AG20443 (cell line): ENCODE data around the gene SPON1.

ENCODE experiments used
- DNase-seq: peaks from one replicate; pipeline ENCODE4 v3.0.0; 2012; ENCODE audit warnings: low spot score, mixed read lengths

The SPON1 gene

GRCh38 chr11:14190992-14191778 is 228.7 kb downstream of the SPON1 start:
- no peak for DNase-seq

DNA sequence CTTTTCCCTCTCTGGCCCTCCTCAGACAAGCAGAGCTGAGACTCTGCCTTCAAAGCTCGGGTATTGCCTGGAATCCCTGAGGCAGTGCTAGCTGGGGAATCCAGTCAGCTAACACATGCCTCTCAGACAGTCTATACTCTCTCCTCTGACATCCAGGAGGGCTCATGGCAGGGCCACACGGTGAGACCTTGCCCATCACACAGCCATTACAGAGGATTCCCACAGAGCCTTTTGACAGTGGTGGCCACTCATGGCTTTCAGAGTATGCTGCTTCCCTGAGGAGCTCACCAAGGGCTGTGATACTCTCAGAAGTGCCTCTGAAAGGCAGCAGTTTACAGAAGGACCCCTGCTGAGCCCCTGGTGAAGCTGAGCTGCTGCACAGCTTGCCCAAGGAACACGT is 231.1 kb downstream of the SPON1 start:
- no peak for DNase-seq

DNA sequence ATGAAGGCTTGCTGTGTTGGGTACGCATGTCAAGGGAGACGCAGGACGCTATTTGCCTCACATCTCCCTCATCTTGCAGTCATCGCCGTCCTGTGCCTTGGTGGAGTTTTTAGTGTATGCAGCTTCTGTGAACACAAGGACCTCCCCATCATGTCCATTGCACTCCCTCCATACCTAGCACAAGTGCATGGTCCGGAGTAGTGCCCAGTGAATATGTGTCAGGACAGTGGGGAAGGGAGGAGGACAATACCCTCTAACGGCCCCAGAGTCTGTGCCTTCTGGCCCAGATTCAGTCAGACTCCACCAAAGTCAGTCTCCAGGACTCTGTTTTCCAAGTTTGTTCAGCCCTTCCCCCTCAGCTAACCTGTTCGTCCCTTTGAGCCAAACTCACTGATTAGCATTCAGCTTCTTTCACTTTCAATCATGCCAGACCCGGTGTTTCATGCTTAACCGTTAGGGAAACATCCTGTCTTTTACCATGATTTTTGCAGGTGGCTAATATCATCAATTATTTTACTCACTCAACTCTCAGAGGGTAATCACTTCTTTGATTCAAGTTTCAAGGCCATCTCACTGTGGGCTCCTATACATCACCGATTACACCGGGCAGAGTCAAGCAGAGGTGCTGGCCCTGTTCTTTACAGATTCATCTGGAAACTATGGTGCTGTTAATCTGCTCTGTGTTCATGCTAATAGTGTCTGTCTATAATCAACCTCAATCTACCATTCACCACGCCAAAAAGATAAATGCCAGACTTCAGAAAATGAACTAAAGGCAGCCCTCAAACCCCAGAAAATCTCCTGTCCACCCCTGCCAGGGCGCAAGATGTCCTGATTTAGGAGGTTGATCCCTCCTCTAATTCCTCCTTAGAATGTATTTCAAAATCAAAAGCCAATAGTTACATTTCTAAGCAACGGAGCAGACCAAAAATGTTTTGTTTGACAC is 240.0 kb downstream of the SPON1 start:
- no peak for DNase-seq

DNA sequence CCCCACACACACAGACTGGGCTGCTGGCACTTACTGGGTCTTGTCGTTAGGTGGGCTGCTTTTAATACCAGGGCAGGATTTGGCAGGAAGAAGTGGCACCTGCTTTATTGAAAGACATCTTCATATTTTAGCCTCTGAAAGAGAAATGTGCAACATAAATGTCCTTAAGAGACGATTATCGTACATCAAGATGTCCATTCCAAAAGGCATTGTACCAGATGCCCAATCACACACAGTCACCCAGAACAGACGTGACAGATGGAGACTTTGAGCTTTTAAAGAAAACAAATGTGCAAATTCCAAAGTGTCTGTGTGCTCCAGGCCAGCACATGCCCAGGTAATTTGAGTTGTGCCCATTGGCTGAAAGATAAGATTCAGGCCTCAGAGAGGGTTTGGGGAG is 240.8 kb downstream of the SPON1 start:
- DNase-seq = no peak

- DNase-seq = no peak
These were observed 250.5 kb downstream of the SPON1 start for GRCh38 chr11:14212986-14213385.

DNA sequence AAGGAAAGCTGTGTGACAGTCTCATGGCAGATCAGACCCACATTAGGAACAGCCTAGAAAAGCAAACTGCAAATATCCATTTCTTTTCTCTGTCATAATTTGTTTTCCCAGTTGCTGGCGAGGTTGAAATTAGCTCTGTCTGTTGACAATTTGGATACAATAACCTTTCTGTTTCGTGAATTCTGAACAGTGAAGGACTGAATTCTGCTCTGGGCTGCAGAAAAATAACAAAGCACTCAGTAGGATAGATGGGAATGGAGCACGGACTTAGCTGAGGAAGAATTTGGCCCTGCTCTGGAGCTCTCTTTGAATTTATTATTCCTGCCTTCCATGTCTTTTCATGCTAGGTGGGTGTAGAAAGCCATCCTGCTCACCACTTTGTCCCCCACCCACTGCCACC is 256.2 kb downstream of the SPON1 start:
- no peak for DNase-seq

DNA sequence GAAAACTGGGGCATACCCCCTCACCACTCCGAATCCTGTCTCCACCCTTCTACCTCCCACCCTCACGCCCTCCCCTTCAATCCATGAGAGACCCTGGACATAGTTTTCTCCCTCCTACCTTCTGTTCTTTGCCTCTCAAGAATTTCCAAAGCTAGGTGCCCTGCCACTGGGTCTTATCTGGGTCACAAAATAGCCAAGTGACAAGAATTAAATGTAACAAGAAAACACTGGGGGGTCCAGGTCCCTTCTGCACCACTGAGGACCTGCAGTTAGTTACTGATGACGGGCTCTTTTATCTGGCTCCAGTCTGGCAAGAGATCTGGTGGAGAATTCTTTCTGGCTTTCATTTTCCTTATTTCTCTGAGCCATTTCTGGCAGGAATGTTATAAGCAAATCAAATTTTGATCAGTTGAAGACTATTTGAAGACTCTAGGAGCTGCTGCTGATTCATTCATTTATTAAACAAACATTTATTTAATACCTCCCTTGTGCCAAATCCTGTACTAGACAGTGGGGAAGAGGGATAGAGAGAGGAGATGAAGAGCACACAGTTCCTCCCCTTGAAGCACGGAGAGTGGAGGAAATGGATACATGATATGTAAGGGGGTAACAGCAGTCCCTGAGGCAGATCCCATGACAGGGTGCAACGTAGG is 261.2 kb downstream of the SPON1 start:
- DNase-seq = no peak

DNA sequence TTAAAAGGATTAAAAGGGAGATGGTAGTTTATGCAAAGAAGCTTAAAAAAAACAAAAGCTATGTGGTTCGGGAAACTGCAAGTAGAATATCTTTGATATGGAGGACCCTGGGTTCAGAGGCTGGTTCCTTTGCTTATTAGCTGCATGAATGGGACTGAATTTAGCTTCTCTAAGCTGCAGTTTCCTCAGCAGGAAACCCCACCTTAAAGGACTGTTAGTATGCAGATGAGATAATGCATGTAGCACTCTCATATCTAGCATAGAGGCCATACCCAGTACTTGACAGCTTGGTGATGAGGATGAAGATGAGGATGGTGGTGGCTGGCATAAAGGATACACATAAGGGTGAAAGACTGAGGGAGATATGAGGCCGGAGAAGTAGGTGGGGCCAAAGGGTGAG is 261.9 kb downstream of the SPON1 start:
- DNase-seq = no peak

- DNase-seq = no peak
These were observed 263.1 kb downstream of the SPON1 start for GRCh38 chr11:14225666-14226065.

DNA sequence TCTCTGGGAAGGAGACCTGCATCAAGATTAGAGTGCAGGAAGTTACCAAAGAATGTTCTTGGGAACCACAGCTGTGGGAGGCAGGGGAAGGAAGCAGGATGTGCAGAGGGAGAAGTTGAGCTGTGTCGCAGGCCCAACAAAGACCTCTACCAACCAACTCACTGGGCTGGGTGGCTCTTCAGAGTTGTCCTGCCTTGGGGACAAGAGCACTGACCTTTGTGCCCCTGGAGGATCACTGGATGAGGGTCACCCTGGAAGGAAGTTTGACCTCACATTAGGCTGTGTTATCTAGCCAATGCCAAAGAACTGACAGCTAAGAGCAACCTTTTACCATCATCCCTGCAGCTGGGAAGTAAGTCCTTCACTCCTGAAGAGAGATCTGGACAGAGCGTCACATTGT is 265.8 kb downstream of the SPON1 start:
- DNase-seq = no peak

GRCh38 chr11:14229472-14229871 is 266.9 kb downstream of the SPON1 start:
- no peak for DNase-seq

GRCh38 chr11:14230407-14230806 is 267.9 kb downstream of the SPON1 start:
- no peak for DNase-seq

DNA sequence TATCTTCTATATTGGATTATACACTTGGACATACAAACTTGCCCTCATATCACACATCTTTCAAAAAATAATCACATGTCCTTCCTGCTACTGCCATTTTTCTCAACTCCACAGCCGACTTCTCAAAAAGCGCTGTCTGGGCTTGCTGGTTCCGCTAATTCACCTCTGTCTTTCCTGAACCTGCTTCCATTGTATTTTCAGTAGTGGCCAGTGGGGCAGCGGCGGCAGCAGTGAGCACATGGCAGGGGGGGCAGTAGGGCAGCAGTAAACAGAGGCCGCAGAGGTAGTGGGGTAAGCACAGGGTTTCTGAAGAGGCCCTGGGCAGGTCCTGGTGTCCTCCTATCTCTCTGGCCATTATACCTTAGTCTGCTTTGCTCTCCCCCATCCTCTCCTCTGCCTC is 270.1 kb downstream of the SPON1 start:
- DNase-seq = no peak

DNA sequence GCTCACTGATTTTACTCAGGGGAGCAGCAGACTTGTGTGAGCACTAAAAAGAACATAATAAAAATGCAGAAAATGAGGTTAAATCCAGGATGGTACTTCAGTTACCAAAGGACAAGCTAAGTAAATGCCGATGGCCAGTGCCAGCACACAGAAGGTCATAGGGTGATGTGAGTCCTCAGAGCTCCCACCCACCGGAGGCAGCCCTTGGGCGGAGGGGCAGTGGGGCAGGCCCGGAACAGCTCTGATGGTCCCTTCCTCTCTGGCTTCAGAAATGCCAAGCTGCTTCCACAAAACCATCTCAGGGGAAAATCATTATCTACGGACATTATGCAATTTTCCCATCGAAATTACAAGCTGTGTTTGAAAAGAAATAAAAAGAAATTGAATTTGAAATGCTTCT is 271.9 kb downstream of the SPON1 start:
- DNase-seq = no peak

GRCh38 chr11:14235701-14236100 is 273.2 kb downstream of the SPON1 start:
- DNase-seq = no peak

GRCh38 chr11:14237444-14237961 is 275.0 kb downstream of the SPON1 start:
- no peak for DNase-seq

DNA sequence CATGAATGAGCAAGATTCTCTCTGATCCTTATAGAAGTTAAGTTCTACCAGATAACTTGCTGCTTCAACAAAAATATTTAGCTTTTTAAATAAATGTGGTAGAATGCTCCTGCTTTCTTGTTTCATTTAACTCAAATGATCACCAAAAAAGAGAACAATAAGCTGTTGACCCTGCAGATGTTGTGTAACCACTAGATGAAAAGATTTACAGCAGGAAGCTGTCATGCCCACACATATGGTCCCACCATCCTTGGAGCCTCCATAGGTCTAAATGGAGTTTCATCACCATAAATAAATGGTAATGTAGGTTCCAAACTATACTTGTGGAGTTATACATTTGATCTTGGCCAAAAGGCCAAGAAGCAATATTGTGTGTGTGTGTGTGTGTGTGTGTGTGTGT is 277.7 kb downstream of the SPON1 start:
- DNase-seq = no peak

DNA sequence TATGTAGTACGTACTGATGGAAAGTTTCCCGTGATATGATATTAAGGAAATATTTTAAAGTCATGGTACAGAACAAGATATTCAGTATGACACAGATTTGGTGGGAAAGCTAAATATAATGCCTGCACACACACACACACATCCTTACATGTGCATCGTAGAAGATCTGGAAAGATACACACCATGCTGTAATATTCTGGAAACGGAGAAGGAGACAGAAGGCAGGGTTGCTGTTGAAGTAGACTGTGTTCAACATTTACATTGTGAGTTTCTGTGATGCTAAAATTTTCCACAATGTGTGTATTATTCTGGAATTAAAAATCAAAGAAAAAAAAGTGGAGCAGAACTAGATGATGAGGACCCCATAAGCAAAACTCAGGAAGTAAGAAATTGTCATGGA is 278.4 kb downstream of the SPON1 start:
- DNase-seq = no peak

DNA sequence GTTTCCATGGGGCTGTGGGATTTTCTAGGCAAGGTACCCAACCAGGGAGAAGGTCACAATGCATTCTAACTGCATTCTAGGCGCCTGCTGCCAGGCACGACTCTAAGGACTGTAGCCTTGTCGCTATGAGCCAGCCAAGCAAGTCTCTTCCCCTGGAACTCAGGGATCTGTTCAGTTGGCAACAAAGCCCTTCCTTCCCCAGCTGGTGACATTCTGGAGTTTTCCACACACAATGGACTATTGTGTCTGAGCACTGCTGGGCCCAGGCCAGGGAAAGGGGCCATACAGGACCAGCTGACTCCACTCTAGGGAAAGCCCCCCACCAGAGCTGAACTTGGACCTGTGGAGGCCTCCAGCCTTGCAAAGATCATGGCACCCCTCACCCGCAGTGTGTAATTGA is 279.7 kb downstream of the SPON1 start:
- no peak for DNase-seq

DNA sequence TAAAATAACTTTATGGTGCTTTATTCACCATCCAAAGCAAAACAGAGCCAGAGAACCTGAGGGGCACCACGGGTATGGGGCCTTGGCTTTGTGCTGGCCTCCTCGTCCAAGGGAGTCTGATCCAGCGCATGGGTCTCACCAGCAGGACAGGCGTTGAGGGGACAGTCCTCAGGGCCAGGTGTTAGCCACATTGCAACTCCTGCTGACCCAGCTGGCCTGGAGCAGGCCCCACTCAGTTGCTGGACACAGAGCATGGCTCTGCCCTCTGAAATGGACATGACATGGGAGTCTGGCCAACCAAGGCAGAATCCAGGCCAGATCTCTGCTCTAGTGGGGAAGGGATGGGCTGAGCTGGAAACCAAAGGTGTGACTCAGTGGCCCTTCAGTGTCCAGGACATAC is 280.2 kb downstream of the SPON1 start:
- no peak for DNase-seq

- DNase-seq = no peak
These were observed 282.4 kb downstream of the SPON1 start for GRCh38 chr11:14244926-14245325.

DNA sequence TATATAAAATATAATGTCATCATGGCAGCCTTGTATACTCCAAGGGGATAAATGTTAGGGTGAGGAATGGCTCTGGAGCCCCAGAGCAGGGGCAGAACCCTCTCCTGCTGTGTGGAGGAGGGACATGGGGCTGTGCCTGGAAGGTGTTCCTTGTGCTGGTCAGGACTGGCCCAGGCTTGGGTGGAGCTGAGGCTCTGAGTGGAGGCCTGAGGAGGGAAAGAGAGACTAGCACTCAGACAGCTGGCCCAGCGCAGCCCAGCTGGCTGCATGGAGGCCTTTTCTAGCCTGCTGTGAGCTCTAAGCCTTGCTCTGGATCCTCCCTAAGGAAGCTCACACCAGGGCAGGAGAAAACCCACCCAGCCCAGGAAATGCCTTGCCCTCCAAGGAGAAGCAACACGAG is 282.9 kb downstream of the SPON1 start:
- no peak for DNase-seq

DNA sequence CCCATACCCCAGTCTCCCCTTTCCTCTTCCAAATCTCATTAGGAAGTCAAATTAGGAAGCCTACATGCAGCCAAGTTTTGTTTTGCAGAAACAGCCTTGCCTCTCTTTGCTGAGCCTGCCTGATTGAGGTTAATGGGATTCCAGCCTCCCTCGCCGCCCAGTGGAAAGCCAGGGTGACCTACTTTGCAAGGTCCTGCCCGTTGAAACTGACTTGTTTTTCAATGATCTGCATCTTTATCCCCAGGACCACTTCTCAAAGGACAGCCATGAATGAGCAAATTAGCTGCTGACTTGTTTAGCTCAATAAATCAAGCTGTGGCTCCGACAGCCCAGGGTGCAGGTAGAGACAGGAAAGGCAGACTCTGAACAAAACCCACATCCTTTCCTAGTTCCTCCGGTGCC is 286.1 kb downstream of the SPON1 start:
- DNase-seq = no peak
